ELR (cell line): ENCODE results near the gene SDK2.

Experiments used
- DNase-seq: peaks from one replicate; pipeline ENCODE4 v3.0.0-alpha.2; 2015; ENCODE audit warnings: low read depth

SDK2 gene

GRCh38 chr17:73650617-73651200 is 6.5 kb upstream of the SDK2 start:
- no peak for DNase-seq

- no peak for DNase-seq
Observed at GRCh38 chr17:73650140-73650539, 5.9 kb upstream of the SDK2 start.

GRCh38 chr17:73648974-73649373 is 4.7 kb upstream of the SDK2 start:
- DNase-seq = no peak

GRCh38 chr17:73648543-73648820 is 4.2 kb upstream of the SDK2 start:
- DNase-seq = no peak

DNA sequence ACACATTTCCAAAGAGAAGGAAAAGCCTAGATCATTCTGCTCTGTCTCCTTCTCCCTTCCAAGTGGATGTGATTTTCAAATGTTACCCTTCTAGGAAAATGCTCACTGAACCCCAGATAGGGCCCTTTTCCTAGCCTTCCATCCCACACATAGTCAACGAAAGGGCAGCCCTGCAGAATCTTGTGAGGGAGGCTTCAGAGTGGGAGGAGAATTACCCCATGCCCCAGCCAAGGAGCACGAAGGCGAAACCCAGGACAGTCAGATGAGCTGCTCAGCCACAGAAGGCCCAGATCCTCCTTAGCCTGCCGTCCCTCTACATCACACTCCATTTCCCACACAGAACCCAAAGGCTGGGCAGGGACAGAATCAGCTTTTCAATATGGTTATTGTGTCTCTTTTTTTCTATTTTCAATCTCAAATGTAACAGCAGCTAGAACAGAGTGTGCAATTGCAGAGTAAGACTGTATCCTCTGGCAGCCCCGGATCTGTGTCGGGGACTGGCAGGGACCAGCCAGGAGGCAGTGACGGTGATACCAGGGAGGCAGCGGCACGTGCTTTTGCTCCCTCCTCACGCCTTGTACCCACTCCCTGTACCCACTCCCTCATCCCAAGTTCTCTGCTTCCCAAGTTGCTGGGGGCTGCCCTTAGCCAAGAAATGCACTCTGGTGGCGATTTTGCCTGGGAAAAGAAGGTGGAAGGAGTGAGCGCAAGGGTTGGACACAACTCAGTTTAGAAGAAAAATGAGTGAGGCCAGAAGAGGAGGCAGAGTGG is 3.7 kb upstream of the SDK2 start:
- no peak for DNase-seq

GRCh38 chr17:73647301-73647695 is 3.1 kb upstream of the SDK2 start:
- DNase-seq = no peak

- peak; percentile 6 for DNase-seq
Observed at GRCh38 chr17:73646409-73647300, 2.4 kb upstream of the SDK2 start.

GRCh38 chr17:73645050-73645871 is 1.0 kb upstream of the SDK2 start:
- DNase-seq = no peak

DNA sequence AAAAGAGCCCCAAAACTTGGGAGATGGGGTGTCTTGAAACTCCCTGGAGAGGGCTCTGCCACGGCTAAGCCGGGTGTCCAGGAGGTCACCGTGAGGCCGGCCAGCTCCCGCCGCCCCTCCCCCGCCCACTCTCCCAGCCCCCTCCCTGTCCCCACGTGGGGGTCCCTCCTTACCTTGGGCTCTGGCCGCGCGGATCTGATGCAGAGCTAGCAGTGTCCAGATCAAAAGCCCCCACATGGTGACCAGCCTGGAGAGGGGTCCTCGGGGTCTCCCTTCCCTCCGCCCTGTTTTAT is 447 bp downstream of the SDK2 start:
- no peak for DNase-seq

GRCh38 chr17:73643001-73643851 is 1.0 kb downstream of the SDK2 start:
- no peak for DNase-seq

DNA sequence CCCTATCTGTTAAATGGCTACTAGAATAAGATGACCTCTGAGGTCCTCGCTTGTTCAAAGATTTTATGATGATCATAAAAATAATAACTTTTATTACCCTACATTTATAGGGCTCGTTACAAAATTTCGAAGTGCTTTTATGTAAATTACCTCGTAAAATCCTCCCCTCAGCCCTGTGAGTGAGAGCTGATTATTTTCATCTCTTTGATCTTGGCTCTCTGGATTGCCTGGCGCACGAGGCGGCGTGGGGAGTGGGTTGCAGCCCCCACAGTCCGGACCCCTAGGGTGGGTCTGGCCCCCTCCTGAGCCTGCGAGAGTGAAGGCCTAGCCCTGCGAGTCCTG is 1.6 kb downstream of the SDK2 start:
- no peak for DNase-seq

- DNase-seq = no peak
Observed at GRCh38 chr17:73641826-73642600, 2.2 kb downstream of the SDK2 start.

GRCh38 chr17:73640691-73641090 is 3.6 kb downstream of the SDK2 start:
- DNase-seq = no peak

DNA sequence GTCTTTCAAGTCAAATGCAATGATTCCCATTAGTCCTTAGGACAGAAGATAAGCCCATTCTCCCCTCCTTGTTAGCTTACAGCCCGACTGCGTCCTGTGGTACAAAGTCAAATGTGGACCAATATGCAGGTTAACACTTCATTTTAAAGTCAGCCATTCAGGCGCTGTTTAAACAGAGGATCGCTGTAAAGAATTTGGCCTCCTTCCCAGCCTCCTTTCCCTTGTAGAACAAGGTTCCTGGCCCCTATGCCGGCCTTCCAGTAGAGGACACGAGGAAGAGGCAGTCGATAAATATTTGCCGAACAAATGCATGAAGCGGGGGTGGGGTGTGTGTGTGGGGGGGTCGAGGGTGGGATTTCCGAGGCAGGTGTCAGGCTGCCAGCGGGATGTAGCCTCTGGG is 4.3 kb downstream of the SDK2 start:
- DNase-seq = no peak

GRCh38 chr17:73639322-73639721 is 4.9 kb downstream of the SDK2 start:
- no peak for DNase-seq

- no peak for DNase-seq
Observed at GRCh38 chr17:73638556-73638955, 5.7 kb downstream of the SDK2 start.

DNA sequence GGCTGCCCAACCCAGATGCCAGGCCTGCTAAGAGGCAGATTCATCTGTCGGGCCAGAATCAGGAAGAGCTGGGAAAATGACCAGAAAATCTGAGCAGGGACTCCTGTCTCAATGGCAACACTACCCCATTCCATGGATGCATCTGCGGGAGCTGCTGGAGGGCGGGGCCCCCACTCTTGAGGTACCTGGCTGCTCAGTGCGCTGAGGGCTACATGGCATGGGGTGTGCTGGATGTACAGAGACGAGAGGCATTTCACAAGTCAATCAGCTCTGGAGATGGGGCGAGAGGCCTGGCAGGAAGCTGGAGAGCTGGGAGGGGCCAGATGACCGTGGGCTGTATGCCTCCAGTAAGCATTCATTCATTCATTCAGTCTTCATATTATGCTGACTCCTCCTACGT is 6.4 kb downstream of the SDK2 start:
- DNase-seq = no peak

DNA sequence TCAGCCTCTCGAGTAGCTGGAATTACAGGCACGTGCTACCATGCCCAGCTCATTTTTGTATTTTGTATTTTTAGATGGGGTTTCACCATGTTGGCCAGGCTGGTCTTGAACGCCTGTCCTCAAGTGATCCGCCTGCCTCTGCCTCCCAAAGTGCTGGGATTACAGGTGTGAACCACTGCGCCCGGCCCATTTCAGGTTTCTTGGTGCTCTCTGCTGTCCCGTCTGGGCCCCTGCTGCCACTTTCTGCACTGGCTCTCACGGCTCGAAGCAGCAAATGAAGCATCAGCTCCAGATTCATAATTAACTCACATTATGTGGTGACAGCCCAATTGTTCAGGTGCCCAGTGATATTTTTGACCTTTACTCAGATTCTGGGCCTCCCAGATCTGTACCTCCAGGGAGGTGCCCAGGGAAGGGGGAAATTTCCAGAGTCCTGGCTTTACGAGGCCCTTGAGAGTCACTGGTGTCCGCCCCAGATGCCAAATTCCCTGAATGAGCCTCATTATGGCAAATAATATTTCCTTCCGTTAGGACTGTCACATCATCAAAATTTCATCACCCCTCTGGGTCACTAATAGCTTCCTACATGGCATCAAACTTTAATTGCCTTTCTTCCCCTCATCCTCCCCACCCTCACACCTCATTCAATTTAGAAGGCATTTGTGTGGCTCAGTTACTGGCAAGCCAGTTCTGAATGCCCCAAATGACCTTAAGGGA is 9.0 kb downstream of the SDK2 start:
- DNase-seq = no peak

DNA sequence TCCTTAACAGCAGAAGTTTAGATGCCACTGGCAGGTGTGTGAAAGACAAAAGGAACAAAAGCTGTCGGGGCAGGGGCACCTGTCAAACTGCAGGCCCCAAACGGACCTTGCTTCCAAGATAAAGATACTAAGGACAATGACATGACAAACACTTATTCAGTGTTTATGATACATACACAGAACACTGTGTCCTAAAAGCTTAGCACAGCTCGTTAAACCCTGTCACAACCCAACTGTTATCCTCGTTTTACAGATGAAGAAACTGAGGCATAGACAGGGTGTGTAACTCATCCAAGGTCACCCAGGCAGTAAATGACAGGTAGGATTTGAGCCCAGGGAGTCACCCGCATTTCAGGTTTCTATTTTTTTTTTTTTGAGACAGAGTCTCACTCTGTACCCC is 9.6 kb downstream of the SDK2 start:
- DNase-seq = no peak

DNA sequence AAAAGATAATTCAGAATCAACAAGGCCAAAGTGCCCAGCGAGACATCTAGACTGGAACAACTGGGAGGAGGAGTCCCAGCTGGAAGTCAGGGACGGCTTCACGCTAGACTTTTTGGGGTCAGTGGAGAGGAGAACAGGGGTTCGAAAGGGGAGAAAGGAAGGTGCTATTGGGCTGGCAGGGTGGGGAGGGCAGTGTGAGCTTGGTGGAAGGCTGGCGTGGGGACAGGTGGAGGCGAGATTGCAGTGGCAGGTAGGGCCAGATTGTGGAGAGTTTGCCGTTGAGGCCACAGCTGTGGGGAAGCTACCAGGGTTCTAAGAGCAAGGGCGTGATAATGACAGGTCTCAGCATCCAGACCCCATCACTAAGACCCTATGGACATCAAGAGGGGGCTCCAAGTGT is 10.5 kb downstream of the SDK2 start:
- no peak for DNase-seq
